Panc1 (cell line): ENCODE data around the gene SUGCT.

Experiments
- CTCF ChIP-seq: fragments of 450-650 bp; IDR thresholded peaks from 2 replicates; pipeline ENCODE4 v1.5.1; 2017; ENCODE audit warnings: mild to moderate bottlenecking
- REST ChIP-seq, 2 experiments: IDR thresholded peaks; 2 replicates each; pipeline ENCODE4 v1.6.1; 2011 to 2012; ENCODE audit warnings: low read depth in 2 of 2, control low read depth in 1 of 2, low read length in 1 of 2, mild to moderate bottlenecking in 1 of 2, moderate library complexity in 1 of 2; ENCODE audit not compliant: insufficient read depth in 1 of 2
- SIN3A ChIP-seq: IDR thresholded peaks from 2 replicates; pipeline ENCODE4 v1.6.1; 2012; ENCODE audit warnings: low read depth, mild to moderate bottlenecking, low read length, moderate library complexity, borderline replicate concordance; ENCODE audit not compliant: insufficient read depth
- TCF7L2 ChIP-seq: IDR thresholded peaks from 2 replicates; pipeline ENCODE4 v1.6.1; 2011; ENCODE audit warnings: mild to moderate bottlenecking, low read depth, low read length, inconsistent platforms

DNA sequence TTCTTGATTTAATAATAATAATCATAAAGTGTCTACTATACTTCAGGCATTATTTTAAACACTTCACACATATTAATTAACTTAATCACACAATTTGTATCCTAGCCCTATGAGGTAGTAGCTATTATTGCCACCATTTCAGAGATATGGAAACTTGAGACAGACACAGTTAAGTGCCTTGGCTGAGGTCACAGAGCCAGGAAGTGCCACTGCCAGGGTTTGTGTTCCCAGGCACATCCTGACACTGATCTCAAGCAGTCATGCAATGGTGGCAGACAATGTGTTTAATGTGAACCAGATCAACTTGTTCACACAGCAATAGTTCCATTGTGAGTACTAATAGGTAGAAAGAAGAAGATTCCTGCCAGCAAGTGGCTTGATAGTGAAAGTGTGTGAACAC is 666.0 kb downstream of the SUGCT start:
- TF ChIP-seq CTCF (no peak), REST (IDR thresholded peaks at IDR 0.05; ENCODE audit: insufficient read depth in 1 of 2, low read depth in 2 of 2, low read length in 1 of 2) (no peak), SIN3A (no peak), TCF7L2 (no peak)
